ENCODE measurements around the gene KHK. TPM values are rescaled to one million over a fixed set of nuclear protein-coding genes. Genes with fewer than 3 reads are reported as not detected.

Gene KHK
- total and polyA plus RNA-seq, 9 of the 15 experiments (the other 6 are each of a cell fraction or from before 2014, with no cell fraction given): 1.5 to 10.7 (median 5.2) TPM

GRCh38 chr2:27072920-27073319, 13.7 kb upstream of the KHK start:
- Histone ChIP-seq H3K9ac (ENCODE audit: insufficient read depth in 1 of 2, low read depth in 2 of 2, low read length in 2 of 2) (peak overlapping the region in 1 of 2 experiments; percentile 90; a peak in 2 of 4 replicates), H3K27ac (ENCODE audit: extremely low read depth, low read depth, low read length) (peak overlapping the region; percentile 29; the same call in 1 of the 3 replicates), H3K4me1 (replicated peaks in 1 of 2; ENCODE audit: control insufficient read depth in 2 of 2, insufficient read depth in 2 of 2, low read length in 2 of 2) (peaks cover 42 to 57% of the 10 kb centered on the region in 2 experiments), H3K79me2 (ENCODE audit: control insufficient read depth, insufficient read depth, low read length) (peaks cover 29% of the 10 kb centered on the region), H3K9me1 (ENCODE audit: control insufficient read depth, insufficient read depth, low read length) (no peaks in the 10 kb centered on the region), H3K4me2 (ENCODE audit: insufficient read depth, low read length) (no peak overlapping the region), H3K4me3 (no peak overlapping the region), H3K36me3 (ENCODE audit: control insufficient read depth, insufficient read depth, low read length) (peaks cover 28% of the 10 kb centered on the region; the same call in 2 of the 3 replicates), H3K27me3 (ENCODE audit: control insufficient read depth in 2 of 2, insufficient read depth in 2 of 2, low read length in 2 of 2) (no peaks in the 10 kb centered on the region), H4K20me1 (replicated peaks; ENCODE audit: control insufficient read depth, insufficient read depth, low read length) (no peaks in the 10 kb centered on the region), H3K9me3 (replicated peaks; ENCODE audit: control insufficient read depth, insufficient read depth, low read depth, low read length) (no peaks in the 10 kb centered on the region), H2AFZ (ENCODE audit: low read depth, low read length) (peak overlapping the region; percentile 80)
- intact Hi-C loops (cut with micrococcal nuclease) (no loop called here), in situ Hi-C loops (cut with MboI) (no loop called here)
- ATAC-seq (no peak), DNase-seq (ENCODE audit: extremely low read depth in 1 of 4, low spot score in 3 of 4) (no peak), FAIRE-seq (no peak)
- CTCF ChIA-PET (ENCODE audit: low intra/inter-chr PET ratio): no interaction called here
- no peak for TF ChIP-seq FOXA3 (CRISPR knock-in tag; conservative IDR thresholded peaks at IDR 0.05 in 1 of 2, IDR thresholded peaks at IDR 0.05 in 1 of 2)
- no peak for TF ChIP-seq HMGXB4 (CRISPR knock-in tag; IDR thresholded peaks at IDR 0.05)
- no peak for TF ChIP-seq ARID2 (IDR thresholded peaks at IDR 0.05)
- no peak for TF ChIP-seq BCL6 (CRISPR knock-in tag; IDR thresholded peaks at IDR 0.05)
- TF ChIP-seq BRD4 (IDR thresholded peaks at IDR 0.05): no peak
- TF ChIP-seq FOXJ3 (CRISPR knock-in tag; IDR thresholded peaks at IDR 0.05): no peak
- no peak for TF ChIP-seq EGR1 (conservative IDR thresholded peaks at IDR 0.05)
- TF ChIP-seq ZNF57 (CRISPR knock-in tag; IDR thresholded peaks at IDR 0.05): no peak
- TF ChIP-seq PHF8 (IDR thresholded peaks at IDR 0.05; ENCODE audit: borderline replicate concordance, low read length): no peak
- TF ChIP-seq, protein P1, sequence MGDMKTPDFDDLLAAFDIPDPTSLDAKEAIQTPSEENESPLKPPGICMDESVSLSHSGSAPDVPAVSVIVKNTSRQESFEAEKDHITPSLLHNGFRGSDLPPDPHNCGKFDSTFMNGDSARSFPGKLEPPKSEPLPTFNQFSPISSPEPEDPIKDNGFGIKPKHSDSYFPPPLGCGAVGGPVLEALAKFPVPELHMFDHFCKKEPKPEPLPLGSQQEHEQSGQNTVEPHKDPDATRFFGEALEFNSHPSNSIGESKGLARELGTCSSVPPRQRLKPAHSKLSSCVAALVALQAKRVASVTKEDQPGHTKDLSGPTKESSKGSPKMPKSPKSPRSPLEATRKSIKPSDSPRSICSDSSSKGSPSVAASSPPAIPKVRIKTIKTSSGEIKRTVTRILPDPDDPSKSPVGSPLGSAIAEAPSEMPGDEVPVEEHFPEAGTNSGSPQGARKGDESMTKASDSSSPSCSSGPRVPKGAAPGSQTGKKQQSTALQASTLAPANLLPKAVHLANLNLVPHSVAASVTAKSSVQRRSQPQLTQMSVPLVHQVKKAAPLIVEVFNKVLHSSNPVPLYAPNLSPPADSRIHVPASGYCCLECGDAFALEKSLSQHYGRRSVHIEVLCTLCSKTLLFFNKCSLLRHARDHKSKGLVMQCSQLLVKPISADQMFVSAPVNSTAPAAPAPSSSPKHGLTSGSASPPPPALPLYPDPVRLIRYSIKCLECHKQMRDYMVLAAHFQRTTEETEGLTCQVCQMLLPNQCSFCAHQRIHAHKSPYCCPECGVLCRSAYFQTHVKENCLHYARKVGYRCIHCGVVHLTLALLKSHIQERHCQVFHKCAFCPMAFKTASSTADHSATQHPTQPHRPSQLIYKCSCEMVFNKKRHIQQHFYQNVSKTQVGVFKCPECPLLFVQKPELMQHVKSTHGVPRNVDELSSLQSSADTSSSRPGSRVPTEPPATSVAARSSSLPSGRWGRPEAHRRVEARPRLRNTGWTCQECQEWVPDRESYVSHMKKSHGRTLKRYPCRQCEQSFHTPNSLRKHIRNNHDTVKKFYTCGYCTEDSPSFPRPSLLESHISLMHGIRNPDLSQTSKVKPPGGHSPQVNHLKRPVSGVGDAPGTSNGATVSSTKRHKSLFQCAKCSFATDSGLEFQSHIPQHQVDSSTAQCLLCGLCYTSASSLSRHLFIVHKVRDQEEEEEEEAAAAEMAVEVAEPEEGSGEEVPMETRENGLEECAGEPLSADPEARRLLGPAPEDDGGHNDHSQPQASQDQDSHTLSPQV (IDR thresholded peaks at IDR 0.05): no peak
- TF ChIP-seq BMI1 (IDR thresholded peaks at IDR 0.05; ENCODE audit: low read length): no peak
- no peak for TF ChIP-seq ZNF239 (CRISPR knock-in tag; IDR thresholded peaks at IDR 0.05)
- no peak for TF ChIP-seq TAF15 (IDR thresholded peaks at IDR 0.05; ENCODE audit: low read depth, low read length)
- POLR2A ChIA-PET: interaction anchor here (0.6 to 2.9 kb wide), 14 partner anchors 8 to 369 kb away, joined by 3 to 32 read pairs (median 5); partner anchors contain the start of gene AGBL5
- no TSS peak for BruUV-seq (replicated peaks)
- 62% methylated on average over 5 of the region's 5 CpGs for WGBS (ENCODE audit: insufficient coverage, low coverage, missing lambda C conversion rate)
